Stimulated activated naive CD8-positive, alpha-beta T cell treated with anti-CD3 and anti-CD28 coated beads, Interleukin-15, Interleukin-2, amounts not matched to agents 100 ng/mL and 50 ng/mL, for 24 hours (primary cell): ENCODE data around the gene RFTN1.
A peak's percentile ranks its signal among the peaks of the same experiment; 100 is the strongest.

Source experiments
- H3K27ac Mint-ChIP-seq: one replicate; pipeline ENCODE4 v1.8.0; 2021; ENCODE audit warnings: mild to moderate bottlenecking, mixed read lengths
- H3K27me3 Mint-ChIP-seq: one replicate; pipeline ENCODE4 v1.8.0; 2021; ENCODE audit warnings: mixed read lengths
- H3K36me3 Mint-ChIP-seq: one replicate; pipeline ENCODE4 v1.8.0; 2021; ENCODE audit warnings: low read depth, mixed read lengths
- H3K4me1 Mint-ChIP-seq: one replicate; pipeline ENCODE4 v1.8.0; 2021; ENCODE audit warnings: low read depth, mixed read lengths
- H3K4me3 Mint-ChIP-seq: one replicate; pipeline ENCODE4 v1.8.0; 2021; ENCODE audit warnings: mild to moderate bottlenecking, mixed read lengths
- H3K9me3 Mint-ChIP-seq: one replicate; pipeline ENCODE4 v1.8.0; 2021; ENCODE audit warnings: mixed read lengths

RFTN1 gene

GRCh38 chr3:16380421-16380820, 133.1 kb downstream of the RFTN1 start:
- H3K36me3 Mint-ChIP-seq = peaks cover 94% of the 10 kb centered on the region
- no peak overlapping the region for H3K4me3 Mint-ChIP-seq
- H3K27me3 Mint-ChIP-seq = no peaks in the 10 kb centered on the region
- H3K27ac Mint-ChIP-seq = peak overlapping the region; percentile 62
- H3K9me3 Mint-ChIP-seq = peaks cover 3% of the 10 kb centered on the region
- peaks cover 90% of the 10 kb centered on the region for H3K4me1 Mint-ChIP-seq

- no peak overlapping the region for H3K4me3 Mint-ChIP-seq
- peaks cover 97% of the 10 kb centered on the region for H3K36me3 Mint-ChIP-seq
- peak overlapping the region; percentile 68 for H3K27ac Mint-ChIP-seq
- peaks cover 92% of the 10 kb centered on the region for H3K4me1 Mint-ChIP-seq
- H3K9me3 Mint-ChIP-seq = peaks cover 3% of the 10 kb centered on the region
- no peaks in the 10 kb centered on the region for H3K27me3 Mint-ChIP-seq
Observed at GRCh38 chr3:16379838-16380237, 133.7 kb downstream of the RFTN1 start.

DNA sequence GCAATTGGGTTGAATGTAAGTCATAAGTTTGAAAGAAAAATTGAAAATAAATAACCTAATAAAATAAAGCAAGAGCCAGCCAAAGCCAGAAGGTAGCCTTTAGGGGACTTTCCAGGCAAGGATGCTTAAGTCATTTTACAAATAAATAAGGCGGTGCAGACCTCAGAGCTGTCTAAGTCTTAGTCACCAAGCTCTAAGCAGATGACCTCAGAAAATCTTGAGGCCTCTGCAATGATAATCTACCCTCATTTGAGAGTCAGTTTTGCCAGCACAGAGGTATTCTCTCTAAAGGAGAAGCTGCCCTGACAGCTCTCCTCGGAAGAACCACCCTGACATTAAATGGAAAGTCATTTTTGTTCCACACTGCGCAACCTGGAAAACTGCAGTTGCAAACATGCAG, 134.6 kb downstream of the RFTN1 start:
- H3K36me3 Mint-ChIP-seq = peaks cover 97% of the 10 kb centered on the region
- peak overlapping the region; percentile 84 for H3K27ac Mint-ChIP-seq
- peaks cover 3% of the 10 kb centered on the region for H3K9me3 Mint-ChIP-seq
- no peaks in the 10 kb centered on the region for H3K27me3 Mint-ChIP-seq
- peaks cover 94% of the 10 kb centered on the region for H3K4me1 Mint-ChIP-seq
- H3K4me3 Mint-ChIP-seq = peak overlapping the region; percentile 27

GRCh38 chr3:16378415-16378814, 135.1 kb downstream of the RFTN1 start:
- peak overlapping the region; percentile 84 for H3K27ac Mint-ChIP-seq
- H3K27me3 Mint-ChIP-seq = no peaks in the 10 kb centered on the region
- H3K4me3 Mint-ChIP-seq = peak overlapping the region; percentile 27

DNA sequence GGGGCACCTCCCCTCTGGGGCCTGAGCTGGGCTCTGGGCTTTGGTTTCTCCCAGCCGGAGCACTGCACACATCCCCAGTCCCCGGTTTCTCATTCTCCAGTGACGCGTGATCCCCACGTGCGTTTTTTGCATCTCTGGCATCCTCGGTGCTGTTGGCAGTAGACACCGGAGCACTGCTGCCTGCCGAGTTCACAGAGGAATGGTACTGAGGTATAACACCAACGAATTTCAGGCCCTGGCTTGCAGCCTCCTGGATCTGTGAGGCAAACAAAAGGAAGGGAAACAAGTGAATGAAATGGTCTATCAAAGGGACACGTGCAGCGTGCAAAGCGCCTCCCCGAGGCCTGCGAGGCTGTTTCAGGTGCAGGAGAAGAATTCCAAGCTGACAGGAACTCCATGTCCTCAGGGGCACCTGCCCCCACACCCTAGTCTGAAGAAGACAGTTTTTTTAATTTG, 135.6 kb downstream of the RFTN1 start:
- peaks cover 3% of the 10 kb centered on the region for H3K9me3 Mint-ChIP-seq
- peaks cover 98% of the 10 kb centered on the region for H3K36me3 Mint-ChIP-seq
- H3K27ac Mint-ChIP-seq = peak overlapping the region; percentile 84
- H3K4me3 Mint-ChIP-seq = peak overlapping the region; percentile 33
- peaks cover 94% of the 10 kb centered on the region for H3K4me1 Mint-ChIP-seq
- H3K27me3 Mint-ChIP-seq = no peaks in the 10 kb centered on the region

More at GRCh38 chr3:16378415-16378814, 135.1 kb downstream of the RFTN1 start:
- Mint-ChIP-seq H3K36me3 (peaks cover 97% of the 10 kb centered on the region), H3K4me1 (peaks cover 94% of the 10 kb centered on the region), H3K9me3 (peaks cover 3% of the 10 kb centered on the region)

GRCh38 chr3:16377196-16377595, 136.3 kb downstream of the RFTN1 start:
- peak overlapping the region; percentile 84 for H3K27ac Mint-ChIP-seq
- H3K4me1 Mint-ChIP-seq = peaks cover 94% of the 10 kb centered on the region
- no peaks in the 10 kb centered on the region for H3K27me3 Mint-ChIP-seq
- H3K36me3 Mint-ChIP-seq = peaks cover 98% of the 10 kb centered on the region
- peak overlapping the region; percentile 9 for H3K4me3 Mint-ChIP-seq
- H3K9me3 Mint-ChIP-seq = no peaks in the 10 kb centered on the region

DNA sequence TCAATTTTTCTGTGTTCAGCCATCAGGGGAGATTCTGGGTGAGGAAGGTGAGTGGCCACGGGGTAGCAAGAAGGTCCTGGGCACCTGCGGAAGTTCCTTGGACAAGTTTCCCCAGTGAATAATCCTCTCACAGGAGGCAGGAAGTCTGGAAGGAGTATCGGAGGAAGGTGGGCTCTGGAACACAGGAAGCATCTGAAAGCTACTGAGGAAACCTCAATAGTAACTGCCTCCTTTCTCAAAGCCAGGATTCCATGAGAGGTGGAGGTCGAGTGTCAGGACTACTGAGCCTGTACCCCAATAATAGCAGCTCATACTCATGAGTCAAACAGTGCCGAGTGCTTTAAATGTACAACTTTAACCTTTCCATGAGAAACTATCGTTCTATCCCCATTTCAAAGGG, 137.6 kb downstream of the RFTN1 start:
- Mint-ChIP-seq H3K9me3 (no peaks in the 10 kb centered on the region), H3K4me1 (peaks cover 100% of the 10 kb centered on the region), H3K36me3 (peaks cover 98% of the 10 kb centered on the region), H3K4me3 (no peak overlapping the region), H3K27ac (no peak overlapping the region), H3K27me3 (no peaks in the 10 kb centered on the region)

DNA sequence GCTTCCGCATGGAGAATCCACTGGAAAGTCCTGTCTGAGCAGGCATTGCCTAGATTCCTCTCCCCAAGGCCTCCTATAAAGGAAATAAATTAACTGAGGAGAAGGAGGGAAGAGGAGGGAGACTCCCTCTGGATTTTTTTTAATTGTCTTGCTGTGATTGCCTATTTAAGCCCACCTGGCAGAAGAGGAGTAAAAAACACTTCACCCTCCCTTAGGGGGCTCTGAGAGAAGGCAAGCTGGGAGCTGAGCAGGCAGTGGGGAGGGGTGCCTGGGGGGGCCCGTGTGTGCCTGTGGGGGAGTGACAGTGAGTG, 138.6 kb downstream of the RFTN1 start:
- no peaks in the 10 kb centered on the region for H3K9me3 Mint-ChIP-seq
- H3K4me3 Mint-ChIP-seq = peak overlapping the region; percentile 49
- peaks cover 100% of the 10 kb centered on the region for H3K4me1 Mint-ChIP-seq
- H3K27me3 Mint-ChIP-seq = no peaks in the 10 kb centered on the region
- peaks cover 98% of the 10 kb centered on the region for H3K36me3 Mint-ChIP-seq
- H3K27ac Mint-ChIP-seq = peak overlapping the region; percentile 89

DNA sequence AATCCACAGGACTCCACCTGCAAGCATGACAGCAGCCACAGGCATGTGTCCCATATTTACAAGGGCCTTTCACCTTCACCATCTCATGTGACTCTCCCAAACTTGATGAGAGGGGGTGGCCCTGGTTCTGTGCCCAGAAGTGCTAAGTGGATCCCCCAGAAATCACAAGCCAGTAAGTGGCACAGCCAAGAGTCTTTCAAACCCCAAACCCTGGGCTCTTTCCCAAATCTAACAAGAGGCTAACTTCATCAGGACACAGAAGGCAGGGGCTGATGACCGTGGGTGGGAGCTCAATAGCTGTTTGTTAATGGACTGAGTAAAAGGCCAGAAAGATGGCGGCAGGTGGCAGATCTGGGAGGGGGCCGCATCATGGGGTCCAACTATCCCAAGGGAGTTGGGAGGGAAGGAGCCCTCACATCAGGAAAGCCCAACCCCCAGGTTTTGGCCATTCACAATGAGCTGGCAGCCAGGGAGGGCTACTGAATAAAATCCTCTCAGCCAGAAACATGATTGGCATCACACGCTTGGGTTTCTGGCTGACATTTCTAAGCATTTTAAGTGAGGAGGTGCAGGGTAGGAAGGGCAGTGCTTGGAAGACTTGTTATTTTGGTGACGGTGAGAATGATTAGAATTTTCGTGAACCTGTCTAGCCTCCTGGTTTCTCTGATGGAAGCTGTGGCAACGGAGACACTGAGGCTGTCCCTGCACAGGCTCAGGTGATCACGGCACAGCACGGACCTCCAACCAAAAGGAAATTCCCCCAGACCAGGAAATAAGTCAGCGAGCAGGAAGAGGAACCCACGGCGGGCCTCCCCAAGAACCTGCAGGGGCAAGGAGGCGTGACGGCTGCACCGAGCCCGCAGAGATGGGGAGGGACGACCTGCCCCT, 139.2 kb downstream of the RFTN1 start:
- H3K27ac Mint-ChIP-seq = peak overlapping the region; percentile 89
- H3K4me3 Mint-ChIP-seq = peak overlapping the region; percentile 49
- peaks cover 100% of the 10 kb centered on the region for H3K4me1 Mint-ChIP-seq
- H3K27me3 Mint-ChIP-seq = no peaks in the 10 kb centered on the region
- H3K36me3 Mint-ChIP-seq = peaks cover 98% of the 10 kb centered on the region
- H3K9me3 Mint-ChIP-seq = no peaks in the 10 kb centered on the region

- H3K36me3 Mint-ChIP-seq = peaks cover 96% of the 10 kb centered on the region
- peak overlapping the region; percentile 89 for H3K27ac Mint-ChIP-seq
- no peaks in the 10 kb centered on the region for H3K27me3 Mint-ChIP-seq
- no peak overlapping the region for H3K4me3 Mint-ChIP-seq
- no peaks in the 10 kb centered on the region for H3K9me3 Mint-ChIP-seq
- peaks cover 99% of the 10 kb centered on the region for H3K4me1 Mint-ChIP-seq
Observed at GRCh38 chr3:16373341-16373946, 140.1 kb downstream of the RFTN1 start.

DNA sequence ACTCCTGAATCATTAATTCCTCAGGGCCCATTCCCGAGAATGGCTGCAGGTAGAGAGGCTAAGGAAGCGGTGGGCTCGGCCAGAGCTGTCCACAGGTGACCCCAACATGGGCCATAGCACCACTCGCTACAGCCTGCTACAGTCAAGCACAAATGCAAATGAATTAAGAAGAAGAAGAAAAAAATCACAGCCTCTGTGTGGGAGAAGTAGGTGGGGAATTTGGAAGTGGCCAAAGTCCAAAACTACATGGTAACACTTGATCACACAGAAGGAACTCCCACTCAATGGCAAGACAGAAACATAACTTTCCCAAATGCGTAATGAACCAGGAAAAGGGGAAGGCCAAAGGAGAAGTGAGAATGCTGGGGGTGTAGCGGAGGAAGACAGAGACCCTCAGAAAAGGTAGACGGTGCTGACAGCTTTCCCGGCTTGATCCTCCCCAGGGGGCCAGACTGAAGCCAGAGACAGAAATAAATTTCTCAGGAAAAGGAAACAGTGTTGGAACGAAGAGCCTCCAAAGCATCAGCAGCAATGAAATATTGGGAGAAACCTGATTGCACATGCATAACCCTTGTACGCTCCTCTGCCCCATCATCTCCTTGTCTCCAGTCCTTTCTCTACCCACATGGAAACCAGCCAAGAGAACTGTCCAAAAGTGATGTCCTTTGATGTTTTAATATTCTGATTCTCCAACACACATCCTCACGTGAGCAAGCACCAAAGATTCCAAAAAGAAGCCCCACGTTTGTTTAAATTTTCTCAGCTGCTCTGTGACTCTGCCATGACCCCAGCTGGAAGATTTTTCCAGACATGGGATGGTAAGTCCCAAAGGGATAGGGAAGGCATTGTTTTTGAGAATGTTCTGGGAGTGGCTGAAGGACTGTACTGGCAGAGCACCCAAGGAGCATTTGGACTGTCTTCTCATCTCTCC, 140.9 kb downstream of the RFTN1 start:
- H3K27ac Mint-ChIP-seq = peak overlapping the region; percentile 89
- peaks cover 95% of the 10 kb centered on the region for H3K36me3 Mint-ChIP-seq

DNA sequence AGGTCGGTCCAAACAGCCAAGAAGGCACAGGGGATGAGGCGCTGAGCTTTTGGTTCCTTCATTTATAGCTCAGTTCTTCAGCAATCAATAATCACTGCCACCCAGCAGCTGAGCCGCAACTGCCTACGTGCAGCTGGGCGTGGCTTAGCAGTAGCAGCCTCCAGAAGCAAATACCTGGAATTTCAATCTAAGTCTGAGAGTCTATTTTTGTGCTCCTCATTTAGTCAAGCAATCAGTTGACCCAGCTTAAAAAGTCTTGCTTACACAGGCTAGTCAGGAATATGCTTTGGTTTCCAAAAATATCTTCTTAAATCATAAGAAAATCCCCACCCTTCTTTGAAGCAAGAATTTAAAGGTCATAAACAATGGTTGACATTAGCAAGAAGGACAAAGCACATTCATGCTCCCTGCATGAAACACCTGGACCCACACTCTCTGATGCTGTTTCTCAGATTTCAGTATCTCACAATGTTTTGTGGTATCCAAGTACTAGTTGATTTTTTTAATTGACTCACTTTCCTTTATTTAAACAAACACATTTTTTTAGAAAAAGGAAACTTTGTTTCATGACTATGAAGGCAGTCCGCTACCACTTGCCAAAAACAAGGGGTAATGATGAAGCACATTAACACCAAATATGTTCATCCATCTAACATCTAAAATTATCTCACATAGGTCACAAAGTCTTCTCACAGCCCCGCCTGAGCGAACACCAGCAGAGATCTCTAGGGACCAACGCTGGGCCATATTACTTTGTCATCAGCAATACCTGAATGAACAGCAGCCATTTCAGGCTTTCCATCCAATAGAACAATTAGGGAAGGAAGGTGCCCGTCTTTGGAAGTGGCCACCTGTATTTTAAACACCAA, 142.4 kb downstream of the RFTN1 start:
- peak overlapping the region; percentile 89 for H3K27ac Mint-ChIP-seq
- H3K4me3 Mint-ChIP-seq = peak overlapping the region; percentile 33
- peaks cover 92% of the 10 kb centered on the region for H3K36me3 Mint-ChIP-seq
- H3K4me1 Mint-ChIP-seq = peaks cover 96% of the 10 kb centered on the region
- H3K27me3 Mint-ChIP-seq = no peaks in the 10 kb centered on the region
- H3K9me3 Mint-ChIP-seq = no peaks in the 10 kb centered on the region

More for the DNA sequence above, 140.9 kb downstream of the RFTN1 start:
- H3K4me1 Mint-ChIP-seq = peaks cover 99% of the 10 kb centered on the region
- no peaks in the 10 kb centered on the region for H3K9me3 Mint-ChIP-seq
- peak overlapping the region; percentile 50 for H3K4me3 Mint-ChIP-seq
- no peaks in the 10 kb centered on the region for H3K27me3 Mint-ChIP-seq

DNA sequence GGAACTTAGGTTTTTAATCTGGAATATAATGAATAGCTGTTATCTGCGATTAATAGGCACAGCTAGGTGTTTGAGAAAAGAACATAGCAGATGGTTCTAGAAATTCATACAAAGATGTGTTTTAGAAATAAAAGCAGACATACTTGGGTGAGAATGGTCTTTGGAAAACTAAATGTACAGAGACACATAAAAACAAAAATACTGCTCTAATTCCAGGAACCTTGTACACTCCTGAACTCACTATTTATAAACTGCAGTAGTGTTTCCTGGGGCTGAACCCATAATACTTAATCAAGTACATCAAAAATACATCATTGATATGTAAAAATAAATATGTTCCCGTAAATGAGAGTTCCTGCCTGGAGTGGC, 143.0 kb downstream of the RFTN1 start:
- Mint-ChIP-seq H3K4me1 (peaks cover 94% of the 10 kb centered on the region), H3K4me3 (no peak overlapping the region), H3K27ac (peak overlapping the region; percentile 69), H3K27me3 (no peaks in the 10 kb centered on the region), H3K9me3 (no peaks in the 10 kb centered on the region), H3K36me3 (peaks cover 91% of the 10 kb centered on the region)

GRCh38 chr3:16369885-16370284, 143.6 kb downstream of the RFTN1 start:
- peaks cover 88% of the 10 kb centered on the region for H3K36me3 Mint-ChIP-seq
- peak overlapping the region; percentile 69 for H3K27ac Mint-ChIP-seq
- H3K4me3 Mint-ChIP-seq = peak overlapping the region; percentile 5
- no peaks in the 10 kb centered on the region for H3K9me3 Mint-ChIP-seq
- H3K27me3 Mint-ChIP-seq = no peaks in the 10 kb centered on the region
- H3K4me1 Mint-ChIP-seq = peaks cover 89% of the 10 kb centered on the region
